Adrenal gland (tissue), 5 donors: Measurements from ENCODE around the gene CNTNAP2.

Source experiments
- POLR2A ChIP-seq, 2 donors: fragments of 450-650 bp; IDR thresholded peaks; one replicate each; pipeline ENCODE4 v1.6.1; 2017; ENCODE audit warnings: antibody characterized with exemption in 2 of 2, mild to moderate bottlenecking in 2 of 2, moderate library complexity in 1 of 2
- TF ChIP-seq, protein P1 (sequence below), 6 experiments: fragments of 450-650 bp in 4 of 6; fragments of 200-600 bp in 2 of 6; sonication (generic) in 1 of 6; IDR thresholded peaks; 1 replicate in 5 of 6; 2 replicates in 1 of 6; pipeline versions ENCODE4 v1.5.1 to v1.8.0; 2016 to 2021; ENCODE audit warnings: antibody characterized with exemption in 6 of 6, mild to moderate bottlenecking in 2 of 6, moderate library complexity in 1 of 6
- donor health status: DM: no; HTN: no; CAD: no.

DNA sequence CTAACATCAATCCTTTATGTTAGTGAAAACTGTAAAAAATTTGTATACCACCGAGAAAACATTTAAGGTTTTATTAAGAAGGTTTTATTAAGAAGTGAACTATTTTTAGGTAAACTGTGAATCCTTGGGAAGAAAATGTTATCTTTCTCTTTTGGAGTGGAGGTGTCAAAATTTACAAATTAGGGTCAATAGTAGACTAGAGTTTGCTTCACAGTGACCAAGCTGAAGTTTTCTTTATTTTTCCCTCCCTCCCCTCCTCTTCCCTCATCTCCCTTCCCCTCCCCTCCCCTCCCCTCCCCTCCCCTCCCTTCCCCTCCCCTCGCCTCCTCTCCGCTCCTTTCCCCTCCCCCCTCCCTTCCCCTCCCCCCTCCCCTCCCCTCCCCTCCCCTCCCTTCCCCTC lies 168.8 kb downstream of the CNTNAP2 start:
- TF ChIP-seq, protein P1, sequence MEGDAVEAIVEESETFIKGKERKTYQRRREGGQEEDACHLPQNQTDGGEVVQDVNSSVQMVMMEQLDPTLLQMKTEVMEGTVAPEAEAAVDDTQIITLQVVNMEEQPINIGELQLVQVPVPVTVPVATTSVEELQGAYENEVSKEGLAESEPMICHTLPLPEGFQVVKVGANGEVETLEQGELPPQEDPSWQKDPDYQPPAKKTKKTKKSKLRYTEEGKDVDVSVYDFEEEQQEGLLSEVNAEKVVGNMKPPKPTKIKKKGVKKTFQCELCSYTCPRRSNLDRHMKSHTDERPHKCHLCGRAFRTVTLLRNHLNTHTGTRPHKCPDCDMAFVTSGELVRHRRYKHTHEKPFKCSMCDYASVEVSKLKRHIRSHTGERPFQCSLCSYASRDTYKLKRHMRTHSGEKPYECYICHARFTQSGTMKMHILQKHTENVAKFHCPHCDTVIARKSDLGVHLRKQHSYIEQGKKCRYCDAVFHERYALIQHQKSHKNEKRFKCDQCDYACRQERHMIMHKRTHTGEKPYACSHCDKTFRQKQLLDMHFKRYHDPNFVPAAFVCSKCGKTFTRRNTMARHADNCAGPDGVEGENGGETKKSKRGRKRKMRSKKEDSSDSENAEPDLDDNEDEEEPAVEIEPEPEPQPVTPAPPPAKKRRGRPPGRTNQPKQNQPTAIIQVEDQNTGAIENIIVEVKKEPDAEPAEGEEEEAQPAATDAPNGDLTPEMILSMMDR (IDR thresholded peaks at IDR 0.05) = no peak
- TF ChIP-seq POLR2A (IDR thresholded peaks at IDR 0.05) = no peak
